ENCODE results near the gene PRKCZ.

GRCh38 chr1:2133039-2133878, 83.0 kb downstream of the PRKCZ start:
- TF ChIP-seq CTCF (conservative IDR thresholded peaks at IDR 0.05; ENCODE audit: low read depth, low read length): no peak
- no peak for TF ChIP-seq EZH2phosphoT487 (IDR thresholded peaks at IDR 0.05; ENCODE audit: borderline replicate concordance, low read length)

All from PC-3 (cell line).